ENCODE measurements around the gene RAB18. TPM values are rescaled to one million over a fixed set of nuclear protein-coding genes. Genes with fewer than 3 reads are reported as not detected.

The RAB18 gene
- total and polyA plus RNA-seq, 2 of the 8 experiments (the other 6 are each of a cell fraction or from before 2014, with no cell fraction given): 14.7 to 69.7 TPM

DNA sequence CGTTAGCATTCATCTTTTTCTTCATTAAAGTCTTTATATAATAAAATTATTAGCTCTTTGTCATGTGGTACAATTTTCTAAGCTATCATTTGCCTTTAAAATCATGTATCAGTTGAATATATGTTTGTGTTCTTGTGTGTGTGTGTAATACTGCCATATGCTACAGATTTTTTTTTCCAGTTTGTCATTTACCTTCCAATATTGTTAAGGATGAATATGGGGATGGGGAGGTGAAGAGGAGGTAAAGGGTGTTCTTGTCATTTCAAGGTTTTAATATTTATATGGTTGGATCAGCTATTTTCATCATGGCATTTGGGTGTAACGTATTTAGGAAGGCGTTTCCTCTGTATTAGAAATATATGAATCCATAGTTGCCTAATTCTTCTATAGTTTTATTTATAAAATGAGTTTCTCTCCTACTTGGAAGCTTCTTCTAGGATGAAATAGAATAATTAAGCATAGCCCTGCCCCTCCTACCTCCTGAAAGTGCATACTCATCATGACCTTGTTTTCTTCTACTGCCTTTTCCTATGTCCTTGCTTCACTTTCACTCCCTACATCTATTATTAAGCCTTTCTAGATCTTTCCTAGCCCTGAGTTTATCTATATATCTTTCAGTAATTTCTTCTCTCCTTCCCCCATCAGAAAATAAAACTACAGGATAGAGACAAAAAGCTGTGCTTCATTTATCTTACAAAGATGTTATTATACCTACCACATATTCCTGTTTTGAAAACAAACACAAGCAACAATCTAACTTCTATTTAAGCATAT is 25.1 kb downstream of the RAB18 start:
- no peak overlapping the region for H4K5ac ChIP-seq (ENCODE audit: insufficient read length, low read depth, low read length)
- no peaks in the 10 kb centered on the region for H3K9me3 ChIP-seq (ENCODE audit: insufficient read depth in 2 of 2, low read depth in 1 of 2, low read length in 1 of 2)
- no peaks in the 10 kb centered on the region for H3K27me3 ChIP-seq (replicated peaks in 1 of 4; ENCODE audit: control insufficient read depth in 3 of 4, extremely low read depth in 1 of 4, insufficient read depth in 3 of 4, low read length in 3 of 4)
- no peak overlapping the region for H3K9ac ChIP-seq (replicated peaks in 1 of 4; ENCODE audit: extremely low read depth in 1 of 4, low read depth in 3 of 4, low read length in 3 of 4)
- H2BK15ac ChIP-seq (ENCODE audit: low read length): no peak overlapping the region
- no peak overlapping the region for H3K4me3 ChIP-seq (ENCODE audit: extremely low read depth in 1 of 4, insufficient read depth in 2 of 4, low read depth in 3 of 4, low read length in 4 of 4)
- H3K36me3 ChIP-seq (ENCODE audit: control insufficient read depth in 2 of 4, insufficient read depth in 4 of 4, low read length in 3 of 4): peaks cover 0 to 4% (median 1%) of the 10 kb centered on the region in 4 experiments; a peak in 3 of 8 replicates
- no peak overlapping the region for H3K56ac ChIP-seq (replicated peaks; ENCODE audit: insufficient read length, low read depth, low read length)
- no peak overlapping the region for H4K91ac ChIP-seq (replicated peaks; ENCODE audit: insufficient read length, low read length)
- DNase-seq (ENCODE audit: low read depth in 1 of 2, low spot score in 2 of 2): no peak
- no peak overlapping the region for H2BK5ac ChIP-seq (ENCODE audit: low read depth, low read length)
- no peak overlapping the region for H2AFZ ChIP-seq (ENCODE audit: low read length)
- no peak overlapping the region for H3K18ac ChIP-seq (ENCODE audit: extremely low read depth, low read length)
- H3K4ac ChIP-seq (replicated peaks; ENCODE audit: insufficient read length, low read depth, low read length): no peak overlapping the region
- no peak for FAIRE-seq
- no peak overlapping the region for H3K4me2 ChIP-seq (ENCODE audit: insufficient read depth in 1 of 2, low read depth in 2 of 2, low read length in 2 of 2)
- no peak overlapping the region for H3K14ac ChIP-seq (ENCODE audit: insufficient read length)
- peaks cover 0 to 10% of the 10 kb centered on the region in 2 experiments; a peak in 1 of 4 replicates for H3K79me2 ChIP-seq (ENCODE audit: control insufficient read depth in 1 of 2, insufficient read depth in 2 of 2, low read length in 2 of 2)
- peaks cover 0 to 3% (median 0%) of the 10 kb centered on the region in 4 experiments; a peak in 1 of 7 replicates for H3K4me1 ChIP-seq (replicated peaks in 1 of 4; ENCODE audit: control insufficient read depth in 3 of 4, insufficient read depth in 4 of 4, low read length in 3 of 4)
- H2BK20ac ChIP-seq (ENCODE audit: low read length): no peak overlapping the region
- no peaks in the 10 kb centered on the region for H4K20me1 ChIP-seq (replicated peaks in 1 of 2; ENCODE audit: control insufficient read depth in 1 of 2, insufficient read depth in 2 of 2, low read length in 2 of 2)
- ChIA-PET CTCF (ENCODE audit: partially characterized antibody) (interaction anchor here (1.3 kb wide), 1 partner anchor 16 kb away, joined by 3 read pairs; no protein-coding TSS in a partner anchor), POLR2A (ENCODE audit: partially characterized antibody) (interaction anchor here (0.7 to 0.8 kb wide), 2 partner anchors 17 to 747 kb away, joined by 3 read pairs; no protein-coding TSS in a partner anchor)
- no peaks in the 10 kb centered on the region; the same call in 1 of the 2 replicates for H3K79me1 ChIP-seq (ENCODE audit: low read depth, low read length)
- no peak overlapping the region for H2AK5ac ChIP-seq (ENCODE audit: low read depth, low read length)
- H3K23me2 ChIP-seq (ENCODE audit: low read depth, low read length): no peaks in the 10 kb centered on the region
- no peak overlapping the region for H3K23ac ChIP-seq (ENCODE audit: insufficient read length)
- TF ChIP-seq SIX5 (IDR thresholded peaks at IDR 0.05; ENCODE audit: low read depth, low read length) (no peak), MAFK (IDR thresholded peaks at IDR 0.05; ENCODE audit: low read depth, low read length) (0 out of 2 replicates have a peak, but pooled peaks have one; percentile 30)
- 94% methylated on average over 3 of the region's 3 CpGs; no CpG with 5 or more reads in 1 of the 2 experiments for WGBS, 2 experiments (ENCODE audit: extremely low coverage in 1 of 2, insufficient coverage in 1 of 2, insufficient read length in 1 of 2, insufficient replicate concordance in 2 of 2, low coverage in 1 of 2, low lambda C conversion rate in 2 of 2, missing lambda C conversion rate in 1 of 2)
- H3K27ac ChIP-seq (ENCODE audit: low read depth, low read length): no peak overlapping the region
- no peak overlapping the region for H4K8ac ChIP-seq (ENCODE audit: extremely low read depth, insufficient read depth, low read length)
- H2BK120ac ChIP-seq (replicated peaks; ENCODE audit: low read depth, low read length): no peak overlapping the region
- H2BK12ac ChIP-seq (ENCODE audit: low read depth, low read length): no peak overlapping the region
